H1 (cell line): ENCODE measurements around the gene LRRC18. TPM values are rescaled to one million over a fixed set of nuclear protein-coding genes. Genes with fewer than 3 reads are reported as not detected.

Source experiments
- GABPA ChIP-seq: IDR thresholded peaks from 2 replicates; pipeline ENCODE4 v1.6.1; 2011; ENCODE audit warnings: mild to moderate bottlenecking, low read length, moderate library complexity, borderline replicate concordance; ENCODE audit not compliant: insufficient read depth
- polyA plus RNA-seq, 7 experiments: library from polyadenylated mRNA; depleted of rRNA in 3 of 7; stranded (reverse) in 5 of 7; unstranded in 2 of 7; fragments of >200 nt in 5 of 7; fragments of 200-250 nt in 2 of 7; gene quantifications; 1 replicate in 5 of 7; 2 replicates in 1 of 7; 4 replicates in 1 of 7; pipeline versions ENCODE4 v1.2.1 to v1.2.3, GENCODE V29; 2011 to 2013; ENCODE audit warnings: missing spikeins in 2 of 7, mixed read lengths in 2 of 7
- total RNA-seq: library from RNA; stranded (reverse); fragmentation: NEBNext Ultra II Directional; extraction: Animal tissue kit (Norgen Biotek cat#: 25700); gene quantifications from 2 replicates; pipeline ENCODE4 v1.2.1, GENCODE V29; 2021

Gene LRRC18
- total and polyA plus RNA-seq, 2 of the 8 experiments (the other 6 are each of a cell fraction or from before 2014, with no cell fraction given): not detected

GRCh38 chr10:48884179-48885045 lies 55.2 kb downstream of the LRRC18 start (continued):
- TF ChIP-seq GABPA: no peak
